HEK293 (cell line): ENCODE results near the gene B4GALT6.

Experiments
- ZFP41 ChIP-seq: fragments of 450-650 bp; formaldehyde crosslinking; IDR thresholded peaks from 2 replicates; pipeline ENCODE4 v1.5.1; 2016; ENCODE audit warnings: missing biosample characterization, missing genetic modification characterization, borderline replicate concordance
- TF ChIP-seq, protein P1 (sequence below): fragments of 450-650 bp; formaldehyde crosslinking; IDR thresholded peaks from 2 replicates; pipeline ENCODE4 v1.5.1; 2016; ENCODE audit warnings: missing biosample characterization, missing genetic modification characterization
- TF ChIP-seq, protein P2 (sequence below): IDR thresholded peaks from 2 replicates; pipeline ENCODE4 v1.6.1; 2011; ENCODE audit warnings: mild to moderate bottlenecking, low read depth, low read length, borderline replicate concordance

DNA sequence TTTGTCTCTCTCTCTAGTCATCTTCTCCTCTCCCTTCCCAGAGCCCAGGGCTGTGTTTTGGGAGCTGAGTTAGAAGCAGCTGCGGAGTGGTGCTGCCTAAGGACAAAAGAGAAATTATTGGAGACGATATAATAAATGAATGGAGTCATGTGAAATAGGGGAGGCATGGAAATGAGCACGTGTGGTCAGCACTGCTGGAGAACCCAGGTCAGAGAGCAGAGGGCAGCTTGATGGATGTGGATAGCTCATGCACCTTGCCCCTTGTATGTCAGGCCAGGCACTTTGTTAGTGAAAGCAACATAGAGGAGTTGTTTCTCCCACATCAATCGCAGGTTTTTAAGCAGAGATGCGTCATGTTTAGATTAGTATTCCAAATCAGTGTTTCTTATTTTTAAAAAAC lies 77.0 kb downstream of the B4GALT6 start:
- TF ChIP-seq ZFP41, result no peak
- TF ChIP-seq, protein P1, sequence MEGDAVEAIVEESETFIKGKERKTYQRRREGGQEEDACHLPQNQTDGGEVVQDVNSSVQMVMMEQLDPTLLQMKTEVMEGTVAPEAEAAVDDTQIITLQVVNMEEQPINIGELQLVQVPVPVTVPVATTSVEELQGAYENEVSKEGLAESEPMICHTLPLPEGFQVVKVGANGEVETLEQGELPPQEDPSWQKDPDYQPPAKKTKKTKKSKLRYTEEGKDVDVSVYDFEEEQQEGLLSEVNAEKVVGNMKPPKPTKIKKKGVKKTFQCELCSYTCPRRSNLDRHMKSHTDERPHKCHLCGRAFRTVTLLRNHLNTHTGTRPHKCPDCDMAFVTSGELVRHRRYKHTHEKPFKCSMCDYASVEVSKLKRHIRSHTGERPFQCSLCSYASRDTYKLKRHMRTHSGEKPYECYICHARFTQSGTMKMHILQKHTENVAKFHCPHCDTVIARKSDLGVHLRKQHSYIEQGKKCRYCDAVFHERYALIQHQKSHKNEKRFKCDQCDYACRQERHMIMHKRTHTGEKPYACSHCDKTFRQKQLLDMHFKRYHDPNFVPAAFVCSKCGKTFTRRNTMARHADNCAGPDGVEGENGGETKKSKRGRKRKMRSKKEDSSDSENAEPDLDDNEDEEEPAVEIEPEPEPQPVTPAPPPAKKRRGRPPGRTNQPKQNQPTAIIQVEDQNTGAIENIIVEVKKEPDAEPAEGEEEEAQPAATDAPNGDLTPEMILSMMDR (tag by site-specific recombination), result no peak
- TF ChIP-seq, protein P2, sequence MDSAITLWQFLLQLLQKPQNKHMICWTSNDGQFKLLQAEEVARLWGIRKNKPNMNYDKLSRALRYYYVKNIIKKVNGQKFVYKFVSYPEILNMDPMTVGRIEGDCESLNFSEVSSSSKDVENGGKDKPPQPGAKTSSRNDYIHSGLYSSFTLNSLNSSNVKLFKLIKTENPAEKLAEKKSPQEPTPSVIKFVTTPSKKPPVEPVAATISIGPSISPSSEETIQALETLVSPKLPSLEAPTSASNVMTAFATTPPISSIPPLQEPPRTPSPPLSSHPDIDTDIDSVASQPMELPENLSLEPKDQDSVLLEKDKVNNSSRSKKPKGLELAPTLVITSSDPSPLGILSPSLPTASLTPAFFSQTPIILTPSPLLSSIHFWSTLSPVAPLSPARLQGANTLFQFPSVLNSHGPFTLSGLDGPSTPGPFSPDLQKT, result no peak
